ENCODE results near the gene EXPH5. TPM values are rescaled to one million over a fixed set of nuclear protein-coding genes. Genes with fewer than 3 reads are reported as not detected.

Gene EXPH5
- total RNA-seq, 1 experiment from 2014 or later = 13.5 TPM

DNA sequence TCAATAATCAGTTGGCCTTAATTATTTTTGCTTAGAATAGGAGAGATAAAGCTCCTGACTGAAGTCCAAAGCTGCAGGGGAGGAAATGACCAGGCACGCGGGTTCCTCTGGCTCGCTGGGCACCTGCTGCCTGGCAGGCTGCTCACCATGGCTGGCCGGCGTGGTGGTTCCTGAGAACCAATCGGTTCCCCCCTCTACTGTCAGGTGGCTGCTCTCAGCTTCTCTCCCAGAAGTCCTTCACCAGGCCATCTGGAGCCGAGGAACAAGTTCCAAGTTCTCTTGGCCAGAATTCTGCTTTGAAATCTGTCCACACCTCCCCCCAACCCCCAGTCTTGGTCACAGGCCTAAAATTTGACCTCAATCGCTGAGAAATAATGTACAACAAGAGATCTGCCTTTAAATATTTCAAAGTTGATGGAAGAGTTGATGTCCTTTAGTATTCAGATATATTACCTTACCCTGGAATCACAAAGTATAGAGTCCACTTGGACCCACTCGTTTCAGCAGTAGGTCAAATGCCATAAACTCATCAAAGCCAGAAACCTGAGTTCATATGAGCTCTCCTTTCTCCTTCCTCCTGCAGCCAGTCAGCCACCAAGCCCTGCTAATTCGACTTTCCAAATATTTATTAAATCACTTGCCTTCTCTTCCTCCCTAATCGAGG lies 25.2 kb downstream of the EXPH5 start:
- ChIA-PET POLR2A (ENCODE audit: unreplicated experiment) (no interaction called here), CTCF (no interaction called here)
- BruUV-seq (replicated peaks) = no TSS peak
- Histone ChIP-seq H3K36me3 (ENCODE audit: low read depth, low read length) (no peaks in the 10 kb centered on the region), H3K9me2 (replicated peaks; ENCODE audit: low read length) (no peaks in the 10 kb centered on the region), H3K27ac (ENCODE audit: low read length) (no peak overlapping the region), H4K20me1 (ENCODE audit: low read length) (no peaks in the 10 kb centered on the region), H3K27me3 (ENCODE audit: low read length) (no peaks in the 10 kb centered on the region), H3K4me2 (ENCODE audit: low read length) (no peak overlapping the region), H3K4me1 (ENCODE audit: insufficient read depth, low read length) (peaks cover 23% of the 10 kb centered on the region), H3K79me2 (ENCODE audit: low read length) (peaks cover 8% of the 10 kb centered on the region; the same call in 1 of the 2 replicates), H3K9ac (ENCODE audit: low read length) (no peak overlapping the region), H3K9me3 (ENCODE audit: low read length) (no peaks in the 10 kb centered on the region), H2AFZ (ENCODE audit: low read length) (no peak overlapping the region), H3K4me3 (ENCODE audit: low read length) (no peak overlapping the region), H3F3A (ENCODE audit: low read length, unreplicated experiment) (no peaks in the 10 kb centered on the region)
- no peak for DNase-seq
- TF ChIP-seq, protein P1, sequence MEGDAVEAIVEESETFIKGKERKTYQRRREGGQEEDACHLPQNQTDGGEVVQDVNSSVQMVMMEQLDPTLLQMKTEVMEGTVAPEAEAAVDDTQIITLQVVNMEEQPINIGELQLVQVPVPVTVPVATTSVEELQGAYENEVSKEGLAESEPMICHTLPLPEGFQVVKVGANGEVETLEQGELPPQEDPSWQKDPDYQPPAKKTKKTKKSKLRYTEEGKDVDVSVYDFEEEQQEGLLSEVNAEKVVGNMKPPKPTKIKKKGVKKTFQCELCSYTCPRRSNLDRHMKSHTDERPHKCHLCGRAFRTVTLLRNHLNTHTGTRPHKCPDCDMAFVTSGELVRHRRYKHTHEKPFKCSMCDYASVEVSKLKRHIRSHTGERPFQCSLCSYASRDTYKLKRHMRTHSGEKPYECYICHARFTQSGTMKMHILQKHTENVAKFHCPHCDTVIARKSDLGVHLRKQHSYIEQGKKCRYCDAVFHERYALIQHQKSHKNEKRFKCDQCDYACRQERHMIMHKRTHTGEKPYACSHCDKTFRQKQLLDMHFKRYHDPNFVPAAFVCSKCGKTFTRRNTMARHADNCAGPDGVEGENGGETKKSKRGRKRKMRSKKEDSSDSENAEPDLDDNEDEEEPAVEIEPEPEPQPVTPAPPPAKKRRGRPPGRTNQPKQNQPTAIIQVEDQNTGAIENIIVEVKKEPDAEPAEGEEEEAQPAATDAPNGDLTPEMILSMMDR (conservative IDR thresholded peaks at IDR 0.05; ENCODE audit: low read depth, low read length) = no peak
- TF ChIP-seq EZH2 (IDR thresholded peaks at IDR 0.05; ENCODE audit: low read length, unreplicated experiment) = no peak
- no peak for TF ChIP-seq EZH2phosphoT487 (IDR thresholded peaks at IDR 0.05; ENCODE audit: borderline replicate concordance, low read length)
- ATAC-seq = no peak
- intact Hi-C loops (cut with micrococcal nuclease) = no loop called here

GRCh38 chr11:108565653-108566052 lies 27.9 kb downstream of the EXPH5 start:
- Histone ChIP-seq H3K9me2 (replicated peaks; ENCODE audit: low read length) (no peaks in the 10 kb centered on the region), H2AFZ (ENCODE audit: low read length) (no peak overlapping the region), H3F3A (ENCODE audit: low read length, unreplicated experiment) (no peaks in the 10 kb centered on the region), H3K9me3 (ENCODE audit: low read length) (no peaks in the 10 kb centered on the region), H3K27me3 (ENCODE audit: low read length) (no peaks in the 10 kb centered on the region), H3K27ac (ENCODE audit: low read length) (no peak overlapping the region), H3K4me2 (ENCODE audit: low read length) (no peak overlapping the region), H4K20me1 (ENCODE audit: low read length) (no peaks in the 10 kb centered on the region), H3K36me3 (ENCODE audit: low read depth, low read length) (no peaks in the 10 kb centered on the region; the same call in 1 of the 2 replicates), H3K9ac (ENCODE audit: low read length) (no peak overlapping the region), H3K79me2 (ENCODE audit: low read length) (no peaks in the 10 kb centered on the region), H3K4me3 (ENCODE audit: low read length) (no peak overlapping the region), H3K4me1 (ENCODE audit: insufficient read depth, low read length) (peaks cover under 1% of the 10 kb centered on the region)
- TF ChIP-seq EZH2 (IDR thresholded peaks at IDR 0.05; ENCODE audit: low read length, unreplicated experiment) = no peak
- TF ChIP-seq EZH2phosphoT487 (IDR thresholded peaks at IDR 0.05; ENCODE audit: borderline replicate concordance, low read length) = no peak
- TF ChIP-seq, protein P1 (conservative IDR thresholded peaks at IDR 0.05; ENCODE audit: low read depth, low read length) = no peak
- intact Hi-C loops (cut with micrococcal nuclease) = no loop called here
- BruUV-seq (replicated peaks) = no TSS peak
- ATAC-seq (no peak), DNase-seq (no peak)
- ChIA-PET POLR2A (ENCODE audit: unreplicated experiment) (no interaction called here), CTCF (no interaction called here)

DNA sequence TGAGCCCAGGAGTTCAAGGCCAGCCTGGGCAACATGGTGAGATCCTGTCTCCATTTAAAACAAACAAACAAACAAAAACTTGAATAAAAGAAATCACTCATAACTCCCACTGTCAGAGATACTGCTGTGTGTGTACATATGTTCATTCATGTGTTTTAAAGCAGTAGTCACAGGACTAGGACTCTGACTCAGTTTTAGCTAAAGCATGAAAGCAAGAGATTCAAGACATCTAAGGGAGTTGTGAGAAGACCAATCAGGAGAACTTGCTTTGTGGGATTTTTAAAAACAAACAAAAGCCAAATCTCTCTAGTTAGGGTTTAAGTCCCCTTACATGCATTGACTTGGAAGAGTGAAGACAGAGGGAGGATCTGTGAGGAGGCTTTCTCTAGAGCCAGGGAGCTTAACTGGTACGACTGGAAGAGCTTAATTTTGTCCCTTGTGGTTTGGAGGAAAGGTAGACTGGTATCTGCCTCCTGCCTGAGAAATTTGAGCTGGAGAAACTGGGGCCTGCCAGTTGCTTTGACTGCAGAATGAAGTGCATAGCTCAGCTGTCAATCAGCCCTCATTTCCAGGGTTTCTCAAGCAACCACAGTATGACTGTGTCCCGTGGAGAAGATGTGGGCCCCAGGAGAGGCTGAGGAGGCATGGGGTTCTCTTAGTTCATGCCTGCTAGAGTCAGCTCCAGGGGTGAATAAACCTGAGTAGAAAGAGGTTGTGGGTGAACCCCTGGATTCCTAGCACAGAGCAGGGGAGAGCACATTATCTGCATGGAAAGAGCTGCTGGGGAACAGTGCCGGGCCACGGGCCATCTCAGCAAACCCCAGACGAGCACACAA lies 30.6 kb downstream of the EXPH5 start:
- DNase-seq (peak; percentile 49), ATAC-seq (peak; percentile 50)
- no peak overlapping the region for H3K27ac ChIP-seq (ENCODE audit: low read length)
- no peak overlapping the region for H3K4me2 ChIP-seq (ENCODE audit: low read length)
- H3K27me3 ChIP-seq (ENCODE audit: low read length) = no peaks in the 10 kb centered on the region
- no peaks in the 10 kb centered on the region for H3F3A ChIP-seq (ENCODE audit: low read length, unreplicated experiment)
- CTCF ChIA-PET = no interaction called here
- no peaks in the 10 kb centered on the region; the same call in 1 of the 2 replicates for H3K36me3 ChIP-seq (ENCODE audit: low read depth, low read length)
- no TSS peak for BruUV-seq (replicated peaks)
- no peaks in the 10 kb centered on the region for H4K20me1 ChIP-seq (ENCODE audit: low read length)
- no peak overlapping the region for H3K4me3 ChIP-seq (ENCODE audit: low read length)
- no peaks in the 10 kb centered on the region for H3K9me2 ChIP-seq (replicated peaks; ENCODE audit: low read length)
- H3K9ac ChIP-seq (ENCODE audit: low read length) = no peak overlapping the region
- TF ChIP-seq, protein P1 (conservative IDR thresholded peaks at IDR 0.05; ENCODE audit: low read depth, low read length) = no peak
- TF ChIP-seq EZH2phosphoT487 (IDR thresholded peaks at IDR 0.05; ENCODE audit: borderline replicate concordance, low read length) (no peak), EZH2 (IDR thresholded peaks at IDR 0.05; ENCODE audit: low read length, unreplicated experiment) (no peak)
- no peaks in the 10 kb centered on the region for H3K9me3 ChIP-seq (ENCODE audit: low read length)
- POLR2A ChIA-PET (ENCODE audit: unreplicated experiment) = no interaction called here
- no peaks in the 10 kb centered on the region for H3K79me2 ChIP-seq (ENCODE audit: low read length)
- H3K4me1 ChIP-seq (ENCODE audit: insufficient read depth, low read length) = no peaks in the 10 kb centered on the region
- intact Hi-C loops (cut with micrococcal nuclease) = no loop called here
- H2AFZ ChIP-seq (ENCODE audit: low read length) = no peak overlapping the region
